Neuronal stem cell (in vitro differentiated cells): ENCODE results near the gene FUCA2.

ENCODE experiments used
- DNase-seq: peaks from one replicate; pipeline ENCODE4 v3.0.0-alpha.2; 2013; ENCODE audit warnings: low spot score
- H2AFZ ChIP-seq: one replicate; pipeline ENCODE4 v1.6.1; 2013; ENCODE audit warnings: mild to moderate bottlenecking, low read length, inconsistent platforms
- H2AK5ac ChIP-seq: 2 replicates; pipeline ENCODE4 v1.6.1; 2013; ENCODE audit warnings: low read depth, mild to moderate bottlenecking, inconsistent platforms, low read length, moderate library complexity, mixed read lengths
- H2BK120ac ChIP-seq: 2 replicates; pipeline ENCODE4 v1.6.1; 2013; ENCODE audit warnings: low read depth, mild to moderate bottlenecking, inconsistent platforms, low read length, moderate library complexity, mixed read lengths
- H2BK12ac ChIP-seq: one replicate; pipeline ENCODE4 v1.6.1; 2013; ENCODE audit warnings: low read length, inconsistent platforms
- H2BK15ac ChIP-seq: 2 replicates; pipeline ENCODE4 v1.6.1; 2013; ENCODE audit warnings: mild to moderate bottlenecking, low read length, inconsistent platforms, mixed read lengths
- H2BK5ac ChIP-seq: one replicate; pipeline ENCODE4 v1.6.1; 2013; ENCODE audit warnings: inconsistent platforms, mild to moderate bottlenecking, low read length, moderate library complexity
- H3K14ac ChIP-seq: one replicate; pipeline ENCODE4 v1.6.1; 2013; ENCODE audit warnings: low read length, inconsistent platforms
- H3K18ac ChIP-seq: 2 replicates; pipeline ENCODE4 v1.6.1; 2013; ENCODE audit warnings: low read length, inconsistent platforms
- H3K23ac ChIP-seq: 2 replicates; pipeline ENCODE4 v1.6.1; 2013; ENCODE audit warnings: low read depth, mild to moderate bottlenecking, mixed read lengths, low read length, inconsistent platforms; ENCODE audit not compliant: poor library complexity
- H3K27ac ChIP-seq: replicated peaks from 3 replicates; pipeline ENCODE4 v1.5.1; 2013; ENCODE audit warnings: low read length, inconsistent platforms
- H3K27me3 ChIP-seq, 3 experiments: 2 replicates each; pipeline ENCODE4 v1.6.1; 2013; ENCODE audit warnings: low read length in 3 of 3, mild to moderate bottlenecking in 2 of 3, inconsistent platforms in 1 of 3, low read depth in 1 of 3, mixed read lengths in 1 of 3, moderate library complexity in 1 of 3; ENCODE audit not compliant: control insufficient read depth in 3 of 3, insufficient read depth in 3 of 3
- H3K36me3 ChIP-seq, 2 donors: replicated peaks in 1 of 2; 2 replicates each; pipeline ENCODE4 v1.6.1; 2013; ENCODE audit warnings: low read length in 2 of 2; ENCODE audit not compliant: control insufficient read depth in 2 of 2, insufficient read depth in 2 of 2
- H3K4ac ChIP-seq: 2 replicates; pipeline ENCODE4 v1.6.1; 2013; ENCODE audit warnings: inconsistent platforms, mild to moderate bottlenecking, low read length, moderate library complexity
- H3K4me1 ChIP-seq, 2 donors: 1 replicate in 1 of 2; 2 replicates in 1 of 2; pipeline ENCODE4 v1.6.1; 2013; ENCODE audit warnings: low read length in 2 of 2, low read depth in 1 of 2; ENCODE audit not compliant: control insufficient read depth in 2 of 2, insufficient read depth in 1 of 2
- H3K4me2 ChIP-seq: one replicate; pipeline ENCODE4 v1.6.1; 2013; ENCODE audit warnings: mild to moderate bottlenecking, low read length, inconsistent platforms; ENCODE audit not compliant: insufficient read depth, poor library complexity, severe bottlenecking
- H3K4me3 ChIP-seq, 2 donors: 2 replicates each; pipeline ENCODE4 v1.5.1; 2013; ENCODE audit warnings: low read length in 2 of 2, mild to moderate bottlenecking in 2 of 2, inconsistent platforms in 1 of 2, moderate library complexity in 1 of 2
- H3K79me1 ChIP-seq: one replicate; pipeline ENCODE4 v1.6.1; 2013; ENCODE audit warnings: low read depth, mild to moderate bottlenecking, inconsistent platforms, low read length, moderate library complexity
- H3K9ac ChIP-seq: one replicate; pipeline ENCODE4 v1.6.1; 2013; ENCODE audit warnings: mild to moderate bottlenecking, low read depth, low read length, inconsistent platforms; ENCODE audit not compliant: poor library complexity
- H3K9me3 ChIP-seq, 2 donors: replicated peaks in 1 of 2; 2 replicates each; pipeline versions ENCODE3 to v1.6.1; 2013; ENCODE audit warnings: low read length in 2 of 2, mild to moderate bottlenecking in 2 of 2, inconsistent platforms in 1 of 2, low read depth in 1 of 2, mixed read lengths in 1 of 2, moderate library complexity in 1 of 2; ENCODE audit not compliant: control insufficient read depth in 2 of 2, insufficient read depth in 1 of 2
- H4K8ac ChIP-seq: one replicate; pipeline ENCODE4 v1.6.1; 2013; ENCODE audit warnings: low read depth, mild to moderate bottlenecking, inconsistent platforms, low read length, moderate library complexity
- H4K91ac ChIP-seq: one replicate; pipeline ENCODE4 v1.6.1; 2013; ENCODE audit warnings: low read length, low read depth, mild to moderate bottlenecking, inconsistent platforms; ENCODE audit not compliant: poor library complexity
- WGBS, 2 donors: extraction: QIAGEN DNeasy Blood & Tissue Kit; methylation state at CpG; one replicate each; pipeline ENCODE4 v1.1.7; 2013; ENCODE audit warnings: missing lambda C conversion rate in 2 of 2, mixed read lengths in 1 of 2; ENCODE audit not compliant: insufficient read length in 2 of 2, insufficient replicate concordance in 1 of 2; ENCODE audit errors: extremely low coverage in 2 of 2; 5-methylcytosine and 5-hydroxymethylcytosine counted together

FUCA2 gene

DNA sequence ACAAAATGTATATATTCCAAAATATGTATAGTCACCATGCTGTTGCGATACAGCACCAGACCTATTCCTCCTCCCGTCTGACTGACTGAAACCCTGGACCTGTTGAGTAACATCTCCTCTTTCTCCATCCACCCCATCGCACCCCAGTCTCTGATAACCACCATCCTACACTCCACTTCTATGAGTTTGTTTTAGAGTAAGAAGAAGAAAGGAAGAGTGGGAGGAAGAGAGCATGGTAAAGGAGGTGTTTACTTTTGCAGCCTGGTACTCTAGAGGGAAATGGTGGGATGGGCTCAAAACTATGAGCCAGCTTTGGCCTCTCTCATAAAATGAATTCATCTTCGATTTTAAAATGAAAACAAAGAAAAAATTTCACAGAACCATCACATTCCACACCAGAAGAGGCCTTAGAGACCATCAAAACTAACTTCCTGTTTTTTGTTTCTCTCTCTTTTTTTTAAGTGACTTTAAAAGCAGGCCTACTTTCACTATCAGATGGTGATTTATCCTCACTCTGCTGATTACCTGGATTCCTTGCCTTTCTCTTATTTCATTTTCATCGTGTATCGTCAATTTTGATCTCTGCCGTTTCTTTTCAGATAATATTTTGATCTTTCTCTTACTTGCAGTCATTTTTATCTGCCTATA lies 16.8 kb upstream of the FUCA2 start:
- Histone ChIP-seq H2BK5ac (no peak overlapping the region), H2AFZ (peak overlapping the region; percentile 45), H2BK12ac (no peak overlapping the region), H2BK15ac (no peak overlapping the region), H4K91ac (no peak overlapping the region), H3K9me3 (peaks cover 0 to 2% of the 10 kb centered on the region in 2 donors), H3K23ac (no peak overlapping the region), H3K14ac (no peak overlapping the region), H3K79me1 (no peaks in the 10 kb centered on the region), H3K27me3 (no peaks in the 10 kb centered on the region), H3K18ac (no peak overlapping the region), H3K27ac (no peak overlapping the region), H4K8ac (no peak overlapping the region), H2AK5ac (no peak overlapping the region), H3K36me3 (no peaks in the 10 kb centered on the region), H3K4me1 (peaks cover 2 to 6% of the 10 kb centered on the region in 2 donors), H3K9ac (no peak overlapping the region), H3K4me3 (no peak overlapping the region), H3K4me2 (no peak overlapping the region), H3K4ac (no peak overlapping the region), H2BK120ac (no peak overlapping the region)
- no CpG with 5 or more reads among the region's 7 CpGs for WGBS, 2 donors
- DNase-seq = no peak

DNA sequence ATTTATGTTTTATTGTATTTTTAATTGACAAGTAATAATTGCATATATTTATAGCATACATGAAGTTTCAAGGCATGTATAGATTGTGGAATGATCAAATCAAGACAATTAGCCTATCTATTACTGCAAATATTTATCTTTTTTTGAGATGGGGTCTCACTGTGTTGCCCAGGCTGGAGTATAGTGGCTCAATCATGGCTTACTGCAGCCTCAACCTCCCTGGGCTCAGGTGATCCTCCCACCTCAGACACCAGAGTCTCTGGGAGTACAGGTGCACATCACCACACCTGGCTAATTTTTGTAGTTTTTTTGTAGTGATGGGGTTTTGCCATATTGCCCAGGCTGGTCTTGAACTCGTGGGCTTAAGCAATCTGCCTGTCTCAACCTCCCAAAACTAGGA lies 16.2 kb upstream of the FUCA2 start:
- H3K36me3 ChIP-seq = no peaks in the 10 kb centered on the region
- no peak overlapping the region for H3K14ac ChIP-seq
- H3K18ac ChIP-seq = no peak overlapping the region
- H3K27me3 ChIP-seq = no peaks in the 10 kb centered on the region
- H2BK12ac ChIP-seq = no peak overlapping the region
- H4K8ac ChIP-seq = no peak overlapping the region
- H3K4me1 ChIP-seq = peaks cover 2 to 6% of the 10 kb centered on the region in 2 donors
- H2BK15ac ChIP-seq = no peak overlapping the region
- no peak overlapping the region for H4K91ac ChIP-seq
- H3K79me1 ChIP-seq = no peaks in the 10 kb centered on the region
- H2BK120ac ChIP-seq = no peak overlapping the region
- H2BK5ac ChIP-seq = no peak overlapping the region
- no peak overlapping the region for H3K27ac ChIP-seq
- H3K9me3 ChIP-seq = no peaks in the 10 kb centered on the region
- no peak overlapping the region for H3K23ac ChIP-seq
- no peak overlapping the region for H2AK5ac ChIP-seq
- no peak overlapping the region for H2AFZ ChIP-seq
- no peak overlapping the region for H3K4ac ChIP-seq
- H3K4me3 ChIP-seq = no peak overlapping the region
- DNase-seq = no peak
- H3K4me2 ChIP-seq = no peak overlapping the region
- H3K9ac ChIP-seq = no peak overlapping the region
- WGBS, 2 donors = no CpG with 5 or more reads among the region's 1 CpG

DNA sequence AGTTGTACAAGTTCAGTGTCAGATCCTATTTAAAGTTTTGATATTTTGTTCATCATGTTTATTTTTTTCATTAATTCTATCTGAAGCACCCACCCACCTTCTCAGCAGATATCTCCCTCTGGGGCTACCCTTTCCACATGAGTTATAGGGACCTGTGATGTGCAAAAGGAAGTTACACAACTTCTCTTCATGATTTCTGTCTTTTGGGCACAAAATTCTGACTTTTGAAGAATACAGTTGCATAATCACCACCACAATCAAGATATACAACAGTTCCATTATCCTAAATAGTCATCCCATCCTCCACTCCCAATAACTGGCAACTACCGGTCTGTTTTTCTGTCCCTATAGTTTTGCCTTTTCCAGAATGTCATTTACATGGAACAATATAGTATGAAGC lies 13.8 kb upstream of the FUCA2 start:
- H4K91ac ChIP-seq = no peak overlapping the region
- no peak overlapping the region for H4K8ac ChIP-seq
- DNase-seq = no peak
- no peaks in the 10 kb centered on the region for H3K36me3 ChIP-seq
- no peak overlapping the region for H3K4ac ChIP-seq
- no peak overlapping the region for H2BK12ac ChIP-seq
- no peak overlapping the region for H3K27ac ChIP-seq
- no peaks in the 10 kb centered on the region for H3K79me1 ChIP-seq
- H3K23ac ChIP-seq = no peak overlapping the region
- H3K27me3 ChIP-seq = no peaks in the 10 kb centered on the region
- H2BK15ac ChIP-seq = no peak overlapping the region
- no CpG with 5 or more reads among the region's 1 CpG for WGBS, 2 donors
- no peak overlapping the region for H3K4me2 ChIP-seq
- H3K18ac ChIP-seq = no peak overlapping the region
- H2BK5ac ChIP-seq = no peak overlapping the region
- no peak overlapping the region for H3K14ac ChIP-seq
- H2AFZ ChIP-seq = no peak overlapping the region
- H2AK5ac ChIP-seq = no peak overlapping the region
- no peaks in the 10 kb centered on the region for H3K9me3 ChIP-seq
- no peak overlapping the region for H3K4me3 ChIP-seq
- no peak overlapping the region for H2BK120ac ChIP-seq
- H3K4me1 ChIP-seq = peaks cover 0 to 2% of the 10 kb centered on the region in 2 donors
- H3K9ac ChIP-seq = no peak overlapping the region

DNA sequence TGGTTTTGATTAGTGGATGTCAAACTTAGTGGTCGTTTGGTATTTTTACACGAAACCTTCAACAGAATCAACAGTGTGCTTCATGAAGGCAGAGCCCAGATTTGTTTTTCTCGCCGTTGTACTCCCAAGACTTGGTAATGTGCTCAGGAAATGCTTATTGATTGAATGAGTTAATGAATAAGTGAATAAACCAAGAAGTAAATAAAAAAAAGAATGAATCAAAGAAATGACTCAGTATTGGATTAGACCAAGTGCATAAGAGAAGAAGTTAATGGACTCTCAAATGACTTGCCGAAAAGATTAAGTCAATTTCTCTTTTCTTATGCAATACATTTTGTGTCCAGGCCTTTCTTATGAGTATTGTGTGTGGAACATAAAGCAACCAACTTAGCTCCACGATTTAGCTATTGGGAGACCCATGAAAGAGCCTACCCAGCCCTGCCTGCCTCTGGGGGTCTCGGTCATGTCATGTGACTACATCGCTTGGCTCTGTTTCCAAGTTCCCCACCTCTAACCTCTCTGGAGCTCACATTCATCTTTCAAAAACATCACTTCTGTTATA lies 10.6 kb upstream of the FUCA2 start:
- H3K36me3 ChIP-seq = no peaks in the 10 kb centered on the region
- no peak overlapping the region for H3K4me3 ChIP-seq
- no peak overlapping the region for H2AK5ac ChIP-seq
- H3K27ac ChIP-seq = no peak overlapping the region
- no peak overlapping the region for H2BK120ac ChIP-seq
- H2BK12ac ChIP-seq = no peak overlapping the region
- no peak overlapping the region for H4K91ac ChIP-seq
- H3K9ac ChIP-seq = no peak overlapping the region
- no peak overlapping the region for H2BK5ac ChIP-seq
- no peak overlapping the region for H3K14ac ChIP-seq
- no peaks in the 10 kb centered on the region for H3K9me3 ChIP-seq
- no peak for DNase-seq
- no peaks in the 10 kb centered on the region for H3K4me1 ChIP-seq
- no peak overlapping the region for H3K4me2 ChIP-seq
- no peaks in the 10 kb centered on the region for H3K27me3 ChIP-seq
- H3K18ac ChIP-seq = no peak overlapping the region
- WGBS, 2 donors = no CpG with 5 or more reads among the region's 8 CpGs
- H3K79me1 ChIP-seq = no peaks in the 10 kb centered on the region
- H3K4ac ChIP-seq = no peak overlapping the region
- H4K8ac ChIP-seq = no peak overlapping the region
- H2BK15ac ChIP-seq = no peak overlapping the region
- H3K23ac ChIP-seq = no peak overlapping the region
- no peak overlapping the region for H2AFZ ChIP-seq
